Choroid plexus epithelial cell (primary cell): ENCODE data around the gene TASP1.
"Not testable (repeated sequence)": the region's sequence is repeated elsewhere in the genome, so short reads cannot be mapped to it uniquely, and the experiment has no call there.

Experiments
- DNase-seq: peaks from one replicate; pipeline ENCODE4 v3.0.0-alpha.2; 2010; ENCODE audit warnings: low read depth
- H3K4me3 ChIP-seq: 2 replicates; pipeline ENCODE4 v1.5.1; 2011; ENCODE audit warnings: low read depth, mild to moderate bottlenecking, control low read depth, low read length, moderate library complexity
- CTCF ChIP-seq: conservative IDR thresholded peaks from 2 replicates; pipeline ENCODE4 v1.5.1; 2011; ENCODE audit warnings: low read depth, mild to moderate bottlenecking, control low read depth, inconsistent platforms, low read length, moderate library complexity

TASP1 gene

GRCh38 chr20:13395232-13395631, 243.5 kb downstream of the TASP1 start:
- TF ChIP-seq CTCF = no peak
- no peak for DNase-seq
- H3K4me3 ChIP-seq = no peak overlapping the region

GRCh38 chr20:13392391-13392790, 246.3 kb downstream of the TASP1 start:
- H3K4me3 ChIP-seq = no peak overlapping the region
- no peak for DNase-seq
- no peak for TF ChIP-seq CTCF

- no peak for TF ChIP-seq CTCF
- H3K4me3 ChIP-seq = no peak overlapping the region
- DNase-seq = no peak
Measured at GRCh38 chr20:13389115-13389514, 249.6 kb downstream of the TASP1 start.

- no peak for TF ChIP-seq CTCF
- H3K4me3 ChIP-seq = no peak overlapping the region
- no peak for DNase-seq
Measured at GRCh38 chr20:13384132-13384531, 254.6 kb downstream of the TASP1 start.

GRCh38 chr20:13382786-13383185, 255.9 kb downstream of the TASP1 start:
- DNase-seq = no peak
- TF ChIP-seq CTCF = no peak

GRCh38 chr20:13380497-13381229, 258.1 kb downstream of the TASP1 start:
- DNase-seq = not testable (repeated sequence)

More at GRCh38 chr20:13382786-13383185, 255.9 kb downstream of the TASP1 start:
- no peak overlapping the region for H3K4me3 ChIP-seq

GRCh38 chr20:13373400-13373799, 265.3 kb downstream of the TASP1 start:
- H3K4me3 ChIP-seq = no peak overlapping the region
- TF ChIP-seq CTCF = no peak
- no peak for DNase-seq

More at GRCh38 chr20:13380497-13381229, 258.1 kb downstream of the TASP1 start:
- not testable (repeated sequence) for H3K4me3 ChIP-seq
